ENCODE results near the gene SET.
"Not testable (repeated sequence)": the region's sequence is repeated elsewhere in the genome, so short reads cannot be mapped to it uniquely, and the experiment has no call there.

Gene SET

GRCh38 chr9:128690684-128691034 lies 1.6 kb downstream of the SET start:
- no peak for DNase-seq (ENCODE audit: extremely low spot score)
- CTCF ChIA-PET, result no interaction called here
- TF ChIP-seq HDGF (IDR thresholded peaks at IDR 0.05; ENCODE audit: borderline replicate concordance) (no peak), ARNT (IDR thresholded peaks at IDR 0.05) (no peak), SUZ12 (IDR thresholded peaks at IDR 0.05) (no peak), LEF1 (IDR thresholded peaks at IDR 0.05; ENCODE audit: borderline replicate concordance) (no peak), SP1 (IDR thresholded peaks at IDR 0.05) (no peak), L3MBTL2 (conservative IDR thresholded peaks at IDR 0.05) (no peak), CTBP1 (IDR thresholded peaks at IDR 0.05; ENCODE audit: borderline replicate concordance) (no peak), NFRKB (IDR thresholded peaks at IDR 0.05) (no peak), FOXM1 (IDR thresholded peaks at IDR 0.05; ENCODE audit: borderline replicate concordance) (no peak), BHLHE40 (IDR thresholded peaks at IDR 0.05; ENCODE audit: borderline replicate concordance) (no peak), FOXK2 (IDR thresholded peaks at IDR 0.05) (no peak), ELF4 (IDR thresholded peaks at IDR 0.05) (no peak), TARDBP (IDR thresholded peaks at IDR 0.05) (no peak), FOXA1 (IDR thresholded peaks at IDR 0.05) (no peak), ZNF384 (IDR thresholded peaks at IDR 0.05) (no peak), PKNOX1 (IDR thresholded peaks at IDR 0.05) (no peak)
- POLR2A ChIA-PET, result no interaction called here

- not testable (repeated sequence) for DNase-seq (ENCODE audit: extremely low spot score)
- ChIA-PET POLR2A (interaction anchor here (1.9 kb wide), 1 partner anchor 9 kb away, joined by 9 read pairs; no protein-coding TSS in a partner anchor), CTCF (interaction anchor here (1.4 kb wide), 1 partner anchor 8 kb away, joined by 5 read pairs; the partner anchor contains the start of gene PKN3)
These were observed 4.7 kb downstream of the SET start for GRCh38 chr9:128693738-128694137.

- POLR2A ChIA-PET, result no interaction called here
- no peak for DNase-seq (ENCODE audit: extremely low spot score)
- TF ChIP-seq PKNOX1 (IDR thresholded peaks at IDR 0.05), result no peak
- CTCF ChIA-PET, result no interaction called here
These were observed 5.3 kb downstream of the SET start for GRCh38 chr9:128694344-128694743.

GRCh38 chr9:128696923-128697707 lies 8.1 kb downstream of the SET start:
- POLR2A ChIA-PET, result interaction anchor here (0.8 to 1.2 kb wide), 3 partner anchors 8 to 339 kb away, joined by 3 to 5 read pairs (median 5); partner anchors contain the start of genes MIGA2 and SET
- no peak for TF ChIP-seq LEF1 (IDR thresholded peaks at IDR 0.05; ENCODE audit: borderline replicate concordance)
- no peak for TF ChIP-seq BHLHE40 (IDR thresholded peaks at IDR 0.05; ENCODE audit: borderline replicate concordance)
- DNase-seq (ENCODE audit: extremely low spot score), result no peak
- CTCF ChIA-PET, result interaction anchor here (1.7 kb wide), 1 partner anchor 12 kb away, joined by 4 read pairs; no protein-coding TSS in a partner anchor

- ChIA-PET POLR2A (interaction anchor here (1.5 kb wide), 1 partner anchor 15 kb away, joined by 9 read pairs; no protein-coding TSS in a partner anchor), CTCF (interaction anchor here (1.0 kb wide), 1 partner anchor 72 kb away, joined by 3 read pairs; the partner anchor contains the start of gene ZER1)
- DNase-seq (ENCODE audit: extremely low spot score), result not testable (repeated sequence)
These were observed 10.2 kb downstream of the SET start for GRCh38 chr9:128699096-128699795.

- no peak for TF ChIP-seq TARDBP (IDR thresholded peaks at IDR 0.05)
- TF ChIP-seq HDGF (IDR thresholded peaks at IDR 0.05; ENCODE audit: borderline replicate concordance), result no peak
- no peak for TF ChIP-seq FOXA1 (IDR thresholded peaks at IDR 0.05)
- no peak for TF ChIP-seq ZNF384 (IDR thresholded peaks at IDR 0.05)
- no peak for TF ChIP-seq FOXM1 (IDR thresholded peaks at IDR 0.05; ENCODE audit: borderline replicate concordance)
- no peak for TF ChIP-seq SUZ12 (IDR thresholded peaks at IDR 0.05)
- no peak for TF ChIP-seq ARNT (IDR thresholded peaks at IDR 0.05)
- no peak for TF ChIP-seq PKNOX1 (IDR thresholded peaks at IDR 0.05)
- TF ChIP-seq CTBP1 (IDR thresholded peaks at IDR 0.05; ENCODE audit: borderline replicate concordance), result no peak
- no peak for TF ChIP-seq ELF4 (IDR thresholded peaks at IDR 0.05)
- TF ChIP-seq LEF1 (IDR thresholded peaks at IDR 0.05; ENCODE audit: borderline replicate concordance), result no peak
- no peak for TF ChIP-seq BHLHE40 (IDR thresholded peaks at IDR 0.05; ENCODE audit: borderline replicate concordance)
- POLR2A ChIA-PET, result no interaction called here
- CTCF ChIA-PET, result interaction anchor here (0.9 kb wide), 1 partner anchor 16 kb away, joined by 3 read pairs; no protein-coding TSS in a partner anchor
- no peak for DNase-seq (ENCODE audit: extremely low spot score)
These were observed 12.3 kb downstream of the SET start for GRCh38 chr9:128701227-128701854.

Measured in HEK293T (cell line).